ENCODE measurements around the gene VPS37C.
"Not testable (repeated sequence)": the region's sequence is repeated elsewhere in the genome, so short reads cannot be mapped to it uniquely, and the experiment has no call there.

Gene VPS37C

DNA sequence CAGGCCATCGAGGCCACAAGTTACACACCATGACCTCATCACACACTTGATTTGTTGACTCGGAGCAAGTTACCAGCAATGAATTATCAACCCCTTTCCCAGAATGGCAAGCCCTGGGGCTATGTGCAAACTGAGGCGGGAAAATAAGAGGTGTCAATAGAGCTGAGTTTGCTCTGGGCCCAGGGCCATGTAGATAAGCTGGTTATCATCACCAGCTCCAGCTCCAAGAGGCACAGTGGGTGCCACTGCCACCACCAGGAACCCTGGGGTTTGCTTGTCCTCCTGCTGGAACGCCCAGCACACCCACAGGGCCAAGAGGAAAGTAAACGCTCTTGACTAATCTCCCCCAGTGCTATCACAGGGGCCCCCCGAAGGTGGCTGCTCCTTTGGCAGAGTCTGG is 13.0 kb upstream of the VPS37C start:
- DNase-seq: no peak

DNA sequence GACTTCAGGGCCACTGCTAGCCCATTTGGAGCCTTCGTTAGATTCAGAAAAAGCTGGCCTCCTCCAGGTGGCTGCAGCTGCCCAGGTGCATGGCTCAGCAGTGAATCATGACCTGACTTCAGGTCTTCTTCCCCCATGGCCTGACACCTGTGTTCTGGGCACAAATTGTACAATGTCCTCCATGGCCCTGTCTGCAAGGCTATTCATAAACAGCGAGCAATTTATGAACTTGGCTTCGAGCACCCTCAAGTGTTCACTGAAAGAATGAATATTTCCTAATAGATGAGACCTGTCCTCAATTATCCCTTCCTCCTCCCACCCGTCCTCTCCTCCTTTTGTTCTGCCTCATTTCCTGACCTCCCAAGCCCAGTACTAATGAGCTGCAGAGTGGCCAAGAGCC is 12.2 kb upstream of the VPS37C start:
- no peak for DNase-seq

- no peak for DNase-seq
Observed at GRCh38 chr11:61172888-61173287, 11.7 kb upstream of the VPS37C start.

GRCh38 chr11:61172356-61172755 is 11.1 kb upstream of the VPS37C start:
- no peak for DNase-seq

- DNase-seq: no peak
Observed at GRCh38 chr11:61171907-61172306, 10.7 kb upstream of the VPS37C start.

GRCh38 chr11:61170566-61170965 is 9.3 kb upstream of the VPS37C start:
- no peak for DNase-seq

DNA sequence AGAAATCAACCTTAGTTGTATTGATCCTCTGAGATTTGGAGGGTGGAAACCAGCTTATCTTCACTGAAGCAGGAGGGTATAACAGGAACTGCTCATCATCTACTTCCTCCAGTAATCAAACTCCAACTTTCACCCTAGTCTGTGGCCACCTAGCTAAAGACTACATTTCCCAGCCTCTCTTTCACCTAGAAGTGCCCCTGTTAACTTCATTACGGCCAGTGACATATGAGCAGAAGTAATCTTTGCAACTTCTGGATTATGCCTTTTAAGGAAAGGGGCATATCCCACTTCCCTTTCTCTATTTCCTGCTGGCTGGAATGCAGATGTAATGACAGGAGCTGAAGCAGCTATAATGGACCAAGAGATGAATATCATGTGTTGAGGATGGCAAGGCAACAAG is 7.6 kb upstream of the VPS37C start:
- no peak for DNase-seq

GRCh38 chr11:61168042-61168688 is 6.9 kb upstream of the VPS37C start:
- no peak for DNase-seq

GRCh38 chr11:61166331-61166730 is 5.1 kb upstream of the VPS37C start:
- DNase-seq: not testable (repeated sequence)

GRCh38 chr11:61165785-61166184 is 4.6 kb upstream of the VPS37C start:
- DNase-seq: not testable (repeated sequence)

GRCh38 chr11:61164606-61165424 is 3.6 kb upstream of the VPS37C start:
- no peak for DNase-seq

- DNase-seq: no peak
Observed at GRCh38 chr11:61163714-61164605, 2.7 kb upstream of the VPS37C start.

- no peak for DNase-seq
Observed at GRCh38 chr11:61163021-61163420, 1.8 kb upstream of the VPS37C start.

GRCh38 chr11:61162092-61162941 is 1.1 kb upstream of the VPS37C start:
- no peak for DNase-seq

DNA sequence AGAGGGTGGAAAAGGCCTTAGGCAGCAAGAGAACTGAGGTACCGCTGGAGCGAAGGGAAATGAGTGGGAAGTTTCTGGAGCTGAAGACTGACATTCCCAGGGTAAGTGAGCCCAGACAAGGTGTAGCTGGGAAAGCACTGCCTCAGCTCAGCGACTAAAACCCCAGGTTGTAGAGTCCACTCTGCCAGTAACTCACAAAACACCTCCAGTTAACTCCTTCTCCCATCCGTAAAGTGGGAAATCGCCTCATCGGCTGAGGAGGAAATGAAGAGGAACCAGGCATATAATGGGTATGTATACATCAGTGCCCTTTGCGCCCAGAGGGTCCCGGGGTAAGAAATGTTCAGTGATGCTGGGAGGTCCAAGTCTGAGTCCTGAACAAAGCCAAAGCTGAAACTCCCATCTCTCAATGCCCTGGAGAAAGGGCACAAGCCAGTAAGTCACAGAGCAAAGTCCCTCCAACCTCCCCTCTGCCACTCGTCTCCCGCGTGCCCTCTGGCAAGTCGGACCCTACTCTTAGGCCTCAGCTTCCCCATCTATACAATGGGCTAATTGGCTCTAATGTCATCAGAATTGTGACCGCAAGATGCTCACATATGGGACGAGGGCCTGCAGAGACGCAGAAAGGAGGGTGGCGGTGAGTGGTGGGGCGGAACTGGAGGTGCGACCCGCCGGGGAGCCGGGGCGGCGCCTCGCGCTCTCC is 588 bp downstream of the VPS37C start:
- no peak for DNase-seq

- DNase-seq: no peak
Observed at GRCh38 chr11:61158691-61159381, 2.4 kb downstream of the VPS37C start.

DNA sequence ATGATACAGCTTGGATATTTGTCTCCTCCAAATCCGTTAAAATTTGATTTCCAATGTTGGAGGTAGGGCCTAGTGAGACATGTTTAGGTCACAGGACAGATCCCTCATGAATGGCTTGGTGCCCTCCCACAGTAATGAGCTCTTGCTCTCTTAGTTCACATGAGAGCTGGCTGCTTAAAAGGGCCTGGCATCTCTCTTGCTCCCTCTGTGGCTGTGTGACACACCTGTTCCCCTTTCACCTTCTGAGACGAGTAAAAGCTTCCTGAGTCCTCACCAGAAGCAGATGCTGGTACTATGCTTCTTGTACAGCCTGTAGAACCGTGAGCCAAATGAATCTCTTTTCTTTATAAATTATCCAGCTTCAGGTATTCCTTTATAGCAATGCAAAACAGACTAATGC is 3.5 kb downstream of the VPS37C start:
- DNase-seq: no peak

DNA sequence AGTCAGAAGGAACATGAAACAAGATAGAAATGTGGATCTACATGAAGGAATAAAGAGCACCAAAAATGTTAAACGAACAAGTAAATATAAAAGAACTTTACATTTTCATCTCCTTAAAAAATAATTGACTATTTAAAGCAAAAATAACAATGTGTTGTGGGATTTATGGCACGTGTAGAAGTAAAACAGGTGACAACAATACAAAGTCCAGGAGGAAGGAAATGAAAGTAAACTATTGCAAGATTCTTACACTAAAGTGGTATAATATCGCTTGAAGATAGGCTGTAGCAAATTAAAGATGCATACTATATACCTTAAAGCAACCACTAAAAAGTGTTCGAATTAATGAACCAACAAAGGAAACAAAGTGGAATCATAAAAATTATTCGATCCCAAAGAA is 5.5 kb downstream of the VPS37C start:
- no peak for DNase-seq

GRCh38 chr11:61155312-61155711 is 5.9 kb downstream of the VPS37C start:
- no peak for DNase-seq

DNA sequence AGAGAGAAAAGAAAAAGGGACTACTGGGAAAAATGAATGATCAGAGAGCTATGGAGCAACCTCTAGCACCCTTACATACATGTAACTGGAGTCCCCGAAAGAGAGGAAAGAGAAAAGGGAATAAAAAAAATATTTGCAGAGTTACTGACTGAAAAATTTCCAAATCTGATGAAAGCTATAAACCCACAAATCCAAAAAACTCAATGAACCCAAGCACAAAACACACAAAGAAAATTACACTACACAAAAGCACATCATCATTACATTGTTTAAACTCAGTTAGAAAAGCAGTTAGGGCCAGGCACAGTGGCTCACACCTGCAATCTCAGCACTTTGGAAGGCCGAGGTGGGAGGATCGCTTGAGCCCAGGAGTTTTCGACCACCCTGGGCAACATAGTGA is 6.7 kb downstream of the VPS37C start:
- DNase-seq: no peak

- no peak for DNase-seq
Observed at GRCh38 chr11:61153593-61154095, 7.6 kb downstream of the VPS37C start.

Data from NCI-H187 treated with DMSO at 0.1 percent for 48 hours (cell line).